HepG2 (cell line): ENCODE data around the gene ECHS1. TPM values are rescaled to one million over a fixed set of nuclear protein-coding genes. Genes with fewer than 3 reads are reported as not detected.

ENCODE experiments used
- AFF4 ChIP-seq: sonication (generic); formaldehyde crosslinking; IDR thresholded peaks from 2 replicates; pipeline ENCODE4 v1.4.0; 2020; ENCODE audit warnings: missing genetic modification reagents
- BATF2 ChIP-seq: sonication (generic); formaldehyde crosslinking; IDR thresholded peaks from 2 replicates; pipeline ENCODE4 v1.8.0; 2022; ENCODE audit warnings: mild to moderate bottlenecking, missing genetic modification reagents, moderate library complexity
- CEBPG ChIP-seq: IDR thresholded peaks from 2 replicates; pipeline ENCODE4 v1.6.1; 2016
- EP300 ChIP-seq, 3 experiments: sonication (generic) in 1 of 3; formaldehyde crosslinking in 1 of 3; IDR thresholded peaks; 2 replicates each; pipeline versions ENCODE4 v1.5.1 to v1.6.1; 2011 to 2020; ENCODE audit warnings: low read depth in 2 of 3, low read length in 2 of 3, borderline replicate concordance in 1 of 3, improper control_type of control experiment in 1 of 3, mild to moderate bottlenecking in 1 of 3, missing genetic modification reagents in 1 of 3, moderate library complexity in 1 of 3
- FIP1L1 ChIP-seq: fragments of 200-400 bp; formaldehyde crosslinking; IDR thresholded peaks from 2 replicates; pipeline ENCODE4 v1.6.1; 2018; ENCODE audit warnings: low read depth, mild to moderate bottlenecking, low read length, moderate library complexity, borderline replicate concordance; ENCODE audit not compliant: insufficient read depth
- JUND ChIP-seq: sonication (generic); formaldehyde crosslinking; IDR thresholded peaks from 2 replicates; pipeline ENCODE4 v1.8.0; 2022; ENCODE audit warnings: mild to moderate bottlenecking, missing genetic modification reagents
- NFATC3 ChIP-seq: sonication (generic); formaldehyde crosslinking; IDR thresholded peaks from 2 replicates; pipeline ENCODE4 v1.5.1; 2020; ENCODE audit warnings: mild to moderate bottlenecking, missing genetic modification reagents
- NFE2L1 ChIP-seq: sonication (generic); formaldehyde crosslinking; IDR thresholded peaks from 2 replicates; pipeline ENCODE4 v1.4.0; 2020; ENCODE audit warnings: missing genetic modification reagents, mild to moderate bottlenecking, borderline replicate concordance
- NFYC ChIP-seq: IDR thresholded peaks from 2 replicates; pipeline ENCODE4 v1.6.1; 2016; ENCODE audit warnings: missing genetic modification reagents, missing compliant biosample characterization
- PBX2 ChIP-seq: IDR thresholded peaks from 2 replicates; pipeline ENCODE4 v1.6.1; 2016; ENCODE audit warnings: control low read depth
- PHF5A ChIP-seq: IDR thresholded peaks from one replicate; pipeline ENCODE4 v1.6.1; 2018; ENCODE audit warnings: low read depth, missing genetic modification reagents; ENCODE audit not compliant: unreplicated experiment
- POLR2A ChIP-seq, 2 experiments: IDR thresholded peaks; 2 replicates each; pipeline ENCODE4 v1.6.1; 2011; ENCODE audit warnings: low read depth in 2 of 2, low read length in 2 of 2, mild to moderate bottlenecking in 1 of 2, moderate library complexity in 1 of 2; ENCODE audit not compliant: insufficient read depth in 1 of 2
- REPIN1 ChIP-seq: sonication (generic); formaldehyde crosslinking; IDR thresholded peaks from 2 replicates; pipeline ENCODE4 v1.8.0; 2022; ENCODE audit warnings: missing genetic modification reagents, low read depth, mild to moderate bottlenecking, borderline replicate concordance
- SALL1 ChIP-seq: sonication (generic); formaldehyde crosslinking; IDR thresholded peaks from 2 replicates; pipeline ENCODE4 v1.8.0; 2022; ENCODE audit warnings: mild to moderate bottlenecking, missing genetic modification reagents
- SNAPC5 ChIP-seq: sonication (generic); formaldehyde crosslinking; IDR thresholded peaks from 2 replicates; pipeline ENCODE4 v1.8.1; 2023; ENCODE audit warnings: mild to moderate bottlenecking, missing genetic modification reagents, borderline replicate concordance
- ZBTB2 ChIP-seq: sonication (generic); formaldehyde crosslinking; IDR thresholded peaks from 2 replicates; pipeline ENCODE4 v1.8.0; 2022; ENCODE audit warnings: low read depth, missing genetic modification reagents
- ZBTB3 ChIP-seq: sonication (generic); formaldehyde crosslinking; IDR thresholded peaks from 2 replicates; pipeline ENCODE4 v1.4.0; 2020; ENCODE audit warnings: low read depth, mild to moderate bottlenecking, moderate library complexity, missing genetic modification reagents, borderline replicate concordance
- ZFP90 ChIP-seq: sonication (generic); formaldehyde crosslinking; IDR thresholded peaks from 2 replicates; pipeline ENCODE4 v1.8.0; 2022; ENCODE audit warnings: missing genetic modification reagents, mild to moderate bottlenecking, inconsistent platforms, borderline replicate concordance
- ZKSCAN1 ChIP-seq: fragments of 150-350 bp; IDR thresholded peaks from 2 replicates; pipeline ENCODE4 v1.6.1; 2014; ENCODE audit warnings: low read length
- ZNF224 ChIP-seq: sonication (generic); formaldehyde crosslinking; IDR thresholded peaks from 2 replicates; pipeline ENCODE4 v1.5.0; 2020; ENCODE audit warnings: mild to moderate bottlenecking, missing genetic modification reagents
- ZNF256 ChIP-seq: sonication (generic); formaldehyde crosslinking; conservative IDR thresholded peaks from 2 replicates; pipeline ENCODE4 v1.4.0; 2020; ENCODE audit warnings: missing genetic modification reagents
- polyA plus RNA-seq, 8 experiments: library from polyadenylated mRNA; depleted of rRNA in 3 of 8; stranded (reverse) in 7 of 8; unstranded in 1 of 8; fragments of >200 nt; fragmentation: Illumina TruSeq in 4 of 8; extraction: Trizol in 4 of 8; gene quantifications; 2 replicates each; pipeline versions ENCODE4 v1.2.1 to v1.2.3, GENCODE V29; 2011 to 2016; ENCODE audit warnings: low read depth in 4 of 8, missing spikeins in 1 of 8, mixed read lengths in 1 of 8; ENCODE audit not compliant: insufficient read depth in 1 of 8
- total RNA-seq, 5 experiments: library from RNA; depleted of rRNA; stranded (reverse); fragments of >200 nt; fragmentation: Illumina TruSeq; extraction: Trizol; gene quantifications; 2 replicates each; pipeline ENCODE4 v1.2.3, GENCODE V29; 2016; ENCODE audit warnings: low read depth in 1 of 5

ECHS1 gene
- total and polyA plus RNA-seq, 2 of the 13 experiments (the other 11 are each of a cell fraction or from before 2014, with no cell fraction given), result 32.7 to 195 TPM

- TF ChIP-seq ZBTB2 (CRISPR knock-in tag) (no peak), JUND (CRISPR knock-in tag) (peak; percentile 50; the same call in 1 of the 2 replicates), ZNF256 (CRISPR knock-in tag) (no peak), AFF4 (no peak), PBX2 (CRISPR knock-in tag) (no peak), BATF2 (no peak), ZNF224 (CRISPR knock-in tag) (peak; percentile 67; the same call in 1 of the 2 replicates), EP300 (IDR thresholded peaks at IDR 0.05; ENCODE audit: low read depth in 2 of 2, low read length in 2 of 2) (peak in 1 of 2 experiments; percentile 52; a peak in 2 of 4 replicates), EP300 (CRISPR knock-in tag; IDR thresholded peaks at IDR 0.05; ENCODE audit: borderline replicate concordance) (peak; percentile 28; the same call in 1 of the 2 replicates), PHF5A (CRISPR knock-in tag) (no peak), ZKSCAN1 (no peak), POLR2A (IDR thresholded peaks at IDR 0.05; ENCODE audit: insufficient read depth in 1 of 2, low read depth in 2 of 2, low read length in 2 of 2) (peak in 1 of 2 experiments; percentile 43; a peak in 1 of 4 replicates), ZBTB3 (CRISPR knock-in tag) (no peak; the same call in 1 of the 2 replicates), FIP1L1 (no peak), SNAPC5 (CRISPR knock-in tag) (no peak), NFE2L1 (no peak), NFATC3 (CRISPR knock-in tag) (0 out of 2 replicates have a peak, but pooled peaks have one; percentile 81), REPIN1 (CRISPR knock-in tag) (peak; percentile 63), CEBPG (no peak), NFYC (no peak), ZFP90 (peak; percentile 93), SALL1 (CRISPR knock-in tag) (peak; percentile 84)
Observed at GRCh38 chr10:133378251-133379096, 5.3 kb upstream of the ECHS1 start (continued).
